GM12865 (cell line): ENCODE measurements around the gene IL25.
"Not testable (repeated sequence)": the region's sequence is repeated elsewhere in the genome, so short reads cannot be mapped to it uniquely, and the experiment has no call there.

Experiments
- DNase-seq: peaks from one replicate; pipeline ENCODE4 v3.0.0; 2010; ENCODE audit warnings: low read depth
- H3K4me3 ChIP-seq: 2 replicates; pipeline ENCODE4 v1.5.1; 2011; ENCODE audit warnings: mild to moderate bottlenecking, low read depth, low read length, control low read depth
- TF ChIP-seq, protein P1 (sequence below): IDR thresholded peaks from 2 replicates; pipeline ENCODE4 v1.5.1; 2011; ENCODE audit warnings: low read length, control low read depth, low read depth, inconsistent platforms; ENCODE audit not compliant: insufficient read depth; ENCODE audit errors: missing control alignments

Gene IL25

DNA sequence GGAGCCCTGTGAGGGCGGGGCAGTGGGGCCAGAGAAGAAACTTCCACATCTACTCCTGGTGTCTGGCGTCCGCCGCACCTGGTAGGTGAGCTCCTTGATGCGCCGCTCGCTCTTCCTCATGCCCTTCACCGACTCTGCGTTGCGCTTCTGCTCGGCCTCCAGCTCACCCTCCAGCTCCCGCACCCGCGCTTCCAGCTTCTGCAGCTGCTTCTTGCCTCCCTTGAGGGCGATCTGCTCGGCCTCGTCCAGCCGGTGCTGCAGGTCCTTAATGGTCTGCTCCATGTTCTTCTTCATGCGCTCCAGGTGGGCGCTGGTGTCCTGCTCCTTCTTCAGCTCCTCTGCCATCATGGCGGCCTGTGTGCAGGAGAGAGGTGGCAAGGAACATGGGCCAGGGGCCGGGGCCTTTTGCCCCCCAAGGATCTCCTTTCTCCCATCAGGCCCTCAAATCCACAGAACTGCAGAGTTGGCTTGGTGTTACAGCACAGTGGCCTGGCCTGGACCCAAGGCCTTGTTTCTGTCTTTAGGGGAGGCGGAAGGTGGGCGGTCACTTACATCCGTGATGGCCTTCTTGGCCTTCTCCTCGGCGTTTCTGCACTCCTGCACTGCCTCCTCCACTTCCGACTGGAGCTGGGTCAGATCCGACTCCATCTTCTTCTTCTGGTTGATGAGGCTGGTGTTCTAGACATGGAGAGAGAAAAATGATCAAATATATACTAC is 11.9 kb downstream of the IL25 start:
- no peak for DNase-seq
- no peak overlapping the region for H3K4me3 ChIP-seq
- TF ChIP-seq, protein P1, sequence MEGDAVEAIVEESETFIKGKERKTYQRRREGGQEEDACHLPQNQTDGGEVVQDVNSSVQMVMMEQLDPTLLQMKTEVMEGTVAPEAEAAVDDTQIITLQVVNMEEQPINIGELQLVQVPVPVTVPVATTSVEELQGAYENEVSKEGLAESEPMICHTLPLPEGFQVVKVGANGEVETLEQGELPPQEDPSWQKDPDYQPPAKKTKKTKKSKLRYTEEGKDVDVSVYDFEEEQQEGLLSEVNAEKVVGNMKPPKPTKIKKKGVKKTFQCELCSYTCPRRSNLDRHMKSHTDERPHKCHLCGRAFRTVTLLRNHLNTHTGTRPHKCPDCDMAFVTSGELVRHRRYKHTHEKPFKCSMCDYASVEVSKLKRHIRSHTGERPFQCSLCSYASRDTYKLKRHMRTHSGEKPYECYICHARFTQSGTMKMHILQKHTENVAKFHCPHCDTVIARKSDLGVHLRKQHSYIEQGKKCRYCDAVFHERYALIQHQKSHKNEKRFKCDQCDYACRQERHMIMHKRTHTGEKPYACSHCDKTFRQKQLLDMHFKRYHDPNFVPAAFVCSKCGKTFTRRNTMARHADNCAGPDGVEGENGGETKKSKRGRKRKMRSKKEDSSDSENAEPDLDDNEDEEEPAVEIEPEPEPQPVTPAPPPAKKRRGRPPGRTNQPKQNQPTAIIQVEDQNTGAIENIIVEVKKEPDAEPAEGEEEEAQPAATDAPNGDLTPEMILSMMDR = no peak

- no peak for DNase-seq
- TF ChIP-seq, protein P1 = no peak
- H3K4me3 ChIP-seq = no peak overlapping the region
Measured at GRCh38 chr14:23385244-23385641, 12.6 kb downstream of the IL25 start.

DNA sequence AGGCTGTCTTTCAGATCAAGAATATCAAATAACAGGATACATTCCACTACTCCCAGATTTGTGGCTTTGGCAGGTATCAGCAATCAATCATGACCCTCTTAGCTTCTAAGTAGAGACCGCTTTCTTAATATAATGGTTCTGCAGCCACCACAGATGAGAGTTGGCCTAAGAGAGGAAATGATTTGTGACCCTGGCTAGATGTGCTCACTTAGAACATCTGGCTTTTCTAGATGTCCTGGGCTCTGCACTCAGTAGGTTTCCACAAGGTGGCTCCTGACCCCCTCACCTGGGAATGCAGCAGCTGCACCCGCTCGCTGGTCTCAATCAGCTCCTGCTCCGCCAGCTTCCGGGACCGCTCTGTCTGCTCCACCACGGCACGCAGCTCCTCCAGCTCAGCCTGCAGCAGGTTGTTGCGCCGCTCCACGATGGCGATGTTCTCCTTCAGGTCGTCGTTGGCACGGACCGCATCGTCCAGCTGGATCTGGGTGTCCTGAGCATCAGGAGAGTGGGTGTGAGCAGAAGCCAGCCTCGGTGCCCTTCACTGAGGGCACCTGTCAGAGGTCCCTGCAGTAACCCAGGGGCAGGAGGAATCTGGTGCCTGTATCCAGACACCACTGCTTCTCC is 13.1 kb downstream of the IL25 start:
- TF ChIP-seq, protein P1 = no peak
- no peak overlapping the region for H3K4me3 ChIP-seq
- no peak for DNase-seq

GRCh38 chr14:23386266-23386657 is 13.7 kb downstream of the IL25 start:
- H3K4me3 ChIP-seq = not testable (repeated sequence)

DNA sequence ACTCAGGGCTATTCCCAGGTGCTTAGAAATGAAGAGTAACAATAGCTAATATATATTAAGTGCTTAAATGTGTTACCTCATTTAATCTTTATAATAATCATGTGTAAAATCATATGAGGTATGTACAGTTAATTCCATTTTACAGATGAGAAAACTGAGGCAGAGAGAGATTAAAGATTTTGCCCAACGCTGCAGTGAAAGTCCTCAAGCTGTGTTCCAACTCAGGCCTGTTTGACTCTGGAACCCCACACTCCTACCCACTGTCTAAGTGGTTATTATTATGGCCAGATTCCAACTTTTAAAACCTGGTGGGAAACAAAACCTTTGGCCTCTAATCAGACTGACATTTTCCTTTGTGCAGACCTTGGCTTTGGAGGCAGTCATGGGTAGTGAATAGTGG is 14.4 kb downstream of the IL25 start:
- TF ChIP-seq, protein P1 = no peak
- no peak for DNase-seq
- H3K4me3 ChIP-seq = no peak overlapping the region

More at GRCh38 chr14:23386266-23386657, 13.7 kb downstream of the IL25 start:
- DNase-seq = not testable (repeated sequence)

- no peak for DNase-seq
- TF ChIP-seq, protein P1 = no peak
- H3K4me3 ChIP-seq = no peak overlapping the region
Measured at GRCh38 chr14:23387916-23388882, 15.6 kb downstream of the IL25 start.

GRCh38 chr14:23388996-23389395 is 16.4 kb downstream of the IL25 start:
- TF ChIP-seq, protein P1 = no peak
- no peak for DNase-seq
- no peak overlapping the region for H3K4me3 ChIP-seq
